Measurements from ENCODE around the gene DHH. TPM values are rescaled to one million over a fixed set of nuclear protein-coding genes. Genes with fewer than 3 reads are reported as not detected.

The DHH gene
- not detected in 2 replicates for total RNA-seq

DNA sequence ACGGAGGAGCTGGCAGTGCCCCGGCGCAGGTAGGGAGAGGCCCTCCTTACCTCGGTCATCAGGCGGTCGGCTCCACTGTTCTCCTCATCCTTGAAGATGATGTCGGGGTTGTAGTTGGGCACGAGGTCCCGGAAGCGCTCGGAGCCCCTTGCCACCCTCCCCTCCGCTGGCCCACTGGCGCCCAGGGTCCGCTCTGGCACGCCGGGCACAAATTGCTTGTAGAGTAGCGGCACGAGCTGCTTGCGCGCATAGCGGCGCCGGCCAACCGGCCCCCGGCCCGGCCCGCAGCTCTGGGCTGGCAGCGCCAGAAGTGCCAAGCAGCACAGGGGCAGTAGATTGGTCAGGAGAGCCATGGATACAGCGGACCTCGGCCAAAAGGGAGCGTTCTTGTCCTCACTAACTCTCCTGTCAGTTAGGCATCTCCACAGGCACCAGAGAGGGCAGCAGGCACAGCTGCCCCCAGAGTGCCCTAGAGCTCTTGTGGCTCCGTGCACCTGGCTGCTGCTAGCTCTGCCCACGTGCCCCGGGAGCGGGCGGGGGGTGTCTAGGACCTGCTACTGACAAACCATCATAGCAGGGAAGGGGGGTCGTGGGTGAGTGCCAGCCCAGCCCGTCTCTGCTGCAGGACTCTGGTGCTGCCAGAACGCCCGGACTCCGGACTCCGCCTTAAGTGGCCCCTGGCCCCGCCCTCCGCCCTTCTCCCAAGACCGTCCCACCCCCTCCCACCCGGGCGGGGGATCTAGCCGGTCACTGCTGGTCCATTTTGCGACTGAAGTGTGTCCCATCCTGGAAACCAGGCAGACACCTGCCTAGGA, at the start of gene DHH:
Gene DHH, minus strand, starts transcription at position 642 of the 815 bp plus-strand sequence. Its CDS starts 289 bp downstream, at position 353.

GRCh38 chr12:49131051-49131893, 36.7 kb upstream of the DHH start, which contains the start of gene TUBA1B:
Gene TUBA1B (minus strand): TSS chr12:49131395. CDS start chr12:49131300, 95 bp downstream.

DNA sequence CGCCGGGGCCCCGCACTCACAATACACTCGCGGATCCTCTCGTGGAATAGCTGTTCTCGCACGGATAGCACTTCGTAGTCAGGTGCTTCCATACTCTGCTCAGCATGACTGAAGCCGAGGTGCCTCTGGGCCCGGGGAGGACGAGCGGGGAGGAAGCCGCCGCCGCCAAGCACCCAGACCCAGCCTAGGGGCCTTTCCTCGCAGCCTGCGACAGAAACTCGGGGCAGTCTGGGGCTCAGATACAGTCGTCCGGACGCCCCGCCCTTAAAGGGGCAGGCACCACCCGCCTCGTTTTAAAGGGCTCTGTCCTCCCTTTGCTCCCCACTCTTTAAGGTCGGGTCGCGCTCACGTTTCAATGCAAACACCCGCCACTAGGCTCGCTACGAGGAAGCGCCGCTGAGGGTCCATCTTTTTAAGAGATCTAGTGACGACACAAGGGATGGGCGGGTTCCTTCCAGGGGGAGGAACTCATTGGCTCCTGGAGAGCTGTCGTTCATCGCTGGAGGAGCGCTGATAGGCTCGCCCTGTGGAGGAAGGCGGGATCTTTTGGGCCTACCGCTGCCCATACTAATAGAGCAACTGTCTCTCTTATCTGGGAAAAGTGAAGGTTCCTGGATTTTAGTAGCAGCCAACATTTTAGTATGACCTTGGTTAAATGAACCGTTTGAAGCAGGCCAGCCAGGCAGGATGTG, 16.0 kb upstream of the DHH start, which contains the start of gene LMBR1L:
Gene LMBR1L, minus strand, starts transcription at position 384 of the 692 bp plus-strand sequence. Its CDS starts 292 bp downstream, at position 92.

DNA sequence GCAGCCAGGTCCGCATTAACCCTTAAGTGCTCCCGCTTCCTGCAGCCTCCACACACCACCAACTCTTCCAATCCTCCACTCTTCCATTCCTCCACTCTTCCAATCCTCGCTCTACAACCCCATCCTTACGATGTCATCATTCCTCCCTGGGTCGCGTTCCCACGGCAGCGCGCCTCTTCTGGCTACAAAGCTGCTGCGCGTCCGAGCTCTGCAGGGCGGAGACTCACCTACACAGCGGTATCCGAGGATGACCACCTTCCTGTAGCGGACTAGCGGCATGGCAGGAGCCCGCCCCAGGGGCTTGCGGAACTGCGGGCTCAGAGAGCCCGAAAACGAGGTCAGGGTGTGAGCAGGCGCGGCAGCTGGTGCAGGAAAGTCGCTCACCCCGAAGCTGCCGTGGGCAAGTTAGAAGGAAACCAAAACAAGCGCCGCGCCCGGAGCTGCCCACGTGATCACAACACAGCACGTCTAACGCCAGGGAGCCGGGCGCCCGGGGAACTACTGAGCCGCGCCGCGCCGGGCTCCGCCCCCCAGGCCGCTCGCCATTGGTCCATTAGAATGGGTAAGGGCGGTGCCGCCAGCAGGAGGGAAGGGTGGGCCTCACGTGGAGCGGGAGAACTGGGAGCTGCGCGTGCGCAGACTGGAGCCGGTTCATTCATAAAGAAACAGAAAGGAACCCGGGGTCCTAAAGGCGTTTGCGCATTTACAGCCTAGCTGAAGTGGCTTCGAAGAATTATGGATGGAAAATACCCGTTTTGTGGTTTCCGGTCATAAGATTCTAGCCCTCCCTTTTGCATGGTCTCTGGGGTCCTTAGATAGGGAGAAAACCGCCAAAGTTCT, 24.9 kb downstream of the DHH start, which contains the start of gene RHEBL1:
Gene RHEBL1, minus strand, starts transcription at position 473 of the 840 bp plus-strand sequence. Its CDS starts 194 bp downstream, at position 279.

DNA sequence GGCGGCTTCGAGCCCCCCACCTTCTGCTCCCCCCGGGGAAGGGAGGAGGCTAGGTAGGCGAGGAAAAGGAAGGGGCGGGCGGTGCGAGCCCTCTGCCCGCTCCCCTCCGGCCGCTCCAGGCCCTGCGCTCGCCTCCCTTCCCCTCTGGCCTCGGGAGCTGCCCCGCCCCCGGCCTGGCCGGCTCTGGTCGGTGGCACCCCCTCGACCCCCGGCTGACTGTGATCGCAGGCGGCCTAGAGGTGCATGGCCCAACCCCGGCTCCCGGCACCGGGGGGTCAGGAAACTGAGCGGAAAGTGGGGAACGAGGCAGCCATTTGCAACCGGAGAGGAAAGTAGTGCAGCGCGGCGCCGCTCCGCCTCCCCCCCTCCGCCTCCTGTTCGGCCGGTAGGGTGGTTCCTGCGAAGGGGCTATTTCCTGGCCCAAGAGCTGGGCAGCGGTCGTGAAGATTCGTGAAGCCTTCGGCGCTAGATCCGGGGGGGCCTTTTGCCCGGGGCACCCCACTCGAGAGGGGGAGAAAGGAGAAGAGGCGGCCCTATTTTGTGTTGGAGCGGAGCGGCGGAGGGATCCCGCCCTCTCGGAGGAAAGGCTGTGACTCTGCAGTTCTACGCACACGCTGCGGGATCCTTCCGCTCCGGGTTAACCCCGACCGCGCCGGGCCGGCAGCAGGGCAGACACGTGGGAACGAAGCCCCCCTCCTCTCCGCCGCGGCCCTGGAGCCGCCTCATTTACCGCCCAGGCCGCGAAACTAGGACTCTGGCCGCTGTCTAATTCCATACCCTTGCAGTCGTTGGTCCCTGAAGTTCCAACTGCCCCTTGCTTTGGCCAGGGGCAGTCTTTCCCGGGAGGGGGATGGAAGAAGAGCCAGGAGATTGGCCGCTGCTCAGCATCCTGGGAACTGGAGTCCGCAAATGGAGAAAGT, 34.1 kb downstream of the DHH start, which contains the start of gene KMT2D:
Gene KMT2D, minus strand, starts transcription at position 558 of the 920 bp plus-strand sequence. CDS start 5,470 bp downstream, outside the sequence.

Other genes with a start within 250 kb of the DHH start
- 37.1 and 37.6 TPM in 2 replicates for gene DDX23, start 242.6 kb downstream of the DHH start, total RNA-seq
- gene RND1, start 228.9 kb downstream of the DHH start, total RNA-seq = 0.39 TPM in 1 of 2 replicates, not detected in the other
- 69.3 and 74.1 TPM in 2 replicates for gene FKBP11, start 169.3 kb downstream of the DHH start, total RNA-seq
- 45.7 and 82.1 TPM in 2 replicates for gene ARF3, start 137.3 kb downstream of the DHH start, total RNA-seq
- gene WNT10B, start 123.1 kb downstream of the DHH start, total RNA-seq = 0.75 TPM in 1 of 2 replicates, not detected in the other
- gene WNT1, start 116.5 kb downstream of the DHH start, total RNA-seq = not detected in 2 replicates
- 0.05 TPM in 1 of 2 replicates, not detected in the other for gene DDN, start 95.4 kb downstream of the DHH start, total RNA-seq
- 71.5 and 71.6 TPM in 2 replicates for gene PRKAG1, start 76.0 kb downstream of the DHH start, total RNA-seq
- 41.7 and 57.0 TPM in 2 replicates for gene KMT2D, start 34.0 kb downstream of the DHH start, total RNA-seq
- gene RHEBL1, start 24.8 kb downstream of the DHH start, total RNA-seq = 0.20 TPM in 1 of 2 replicates, not detected in the other
- gene LMBR1L, start 16.0 kb upstream of the DHH start, total RNA-seq = 18.1 and 23.3 TPM in 2 replicates
- gene TUBA1B, start 36.6 kb upstream of the DHH start, total RNA-seq = 289 and 345 TPM in 2 replicates
- 117 and 120 TPM in 2 replicates for gene TUBA1A, start 94.3 kb upstream of the DHH start, total RNA-seq
- gene TUBA1C, start 170.3 kb upstream of the DHH start, total RNA-seq = 117 and 150 TPM in 2 replicates
- 0.73 TPM in 1 of 2 replicates, not detected in the other for gene PRPH, start 200.3 kb upstream of the DHH start, total RNA-seq
- gene TROAP, start 228.5 kb upstream of the DHH start, total RNA-seq = 4.1 and 6.7 TPM in 2 replicates
- gene C1QL4, start 242.4 kb upstream of the DHH start, total RNA-seq = not detected in 2 replicates

Measured in cardiac ventricle fibroblast (primary cell).